CD4-positive, alpha-beta T cell treated with Interleukin-4 for 4 hours (primary cell): ENCODE measurements around the gene STMP1.

Experiments used
- DNase-seq: peaks from one replicate; pipeline ENCODE4 v3.0.0-alpha.2; 2020

Gene STMP1

GRCh38 chr7:135704074-135704473 is 41.8 kb downstream of the STMP1 start:
- DNase-seq: no peak

- no peak for DNase-seq
Observed at GRCh38 chr7:135704698-135705097, 42.4 kb downstream of the STMP1 start.

- DNase-seq: no peak
Observed at GRCh38 chr7:135706038-135706742, 43.9 kb downstream of the STMP1 start.

- DNase-seq: no peak
Observed at GRCh38 chr7:135706858-135707569, 44.7 kb downstream of the STMP1 start.

- no peak for DNase-seq
Observed at GRCh38 chr7:135707570-135707966, 45.3 kb downstream of the STMP1 start.

- DNase-seq: no peak
Observed at GRCh38 chr7:135708041-135708440, 45.7 kb downstream of the STMP1 start.

GRCh38 chr7:135709508-135709907 is 47.2 kb downstream of the STMP1 start:
- no peak for DNase-seq

- DNase-seq: no peak
Observed at GRCh38 chr7:135710417-135711138, 48.3 kb downstream of the STMP1 start.

GRCh38 chr7:135711139-135711469 is 48.8 kb downstream of the STMP1 start:
- no peak for DNase-seq

- DNase-seq: no peak
Observed at GRCh38 chr7:135712182-135712782, 50.0 kb downstream of the STMP1 start.

GRCh38 chr7:135712796-135713195 is 50.5 kb downstream of the STMP1 start:
- DNase-seq: no peak

GRCh38 chr7:135713836-135714470 is 51.6 kb downstream of the STMP1 start:
- no peak for DNase-seq

GRCh38 chr7:135714534-135715009 is 52.3 kb downstream of the STMP1 start:
- no peak for DNase-seq

GRCh38 chr7:135715055-135715522 is 52.8 kb downstream of the STMP1 start:
- no peak for DNase-seq

- DNase-seq: no peak
Observed at GRCh38 chr7:135715673-135716072, 53.4 kb downstream of the STMP1 start.

GRCh38 chr7:135716677-135717238 is 54.4 kb downstream of the STMP1 start:
- no peak for DNase-seq

- no peak for DNase-seq
Observed at GRCh38 chr7:135717693-135718092, 55.4 kb downstream of the STMP1 start.

GRCh38 chr7:135718219-135718618 is 55.9 kb downstream of the STMP1 start:
- no peak for DNase-seq

- DNase-seq: no peak
Observed at GRCh38 chr7:135718794-135719437, 56.6 kb downstream of the STMP1 start.

- no peak for DNase-seq
Observed at GRCh38 chr7:135719688-135720087, 57.4 kb downstream of the STMP1 start.

- DNase-seq: no peak
Observed at GRCh38 chr7:135721198-135721820, 59.0 kb downstream of the STMP1 start.
